ENCODE data around the gene CALCOCO2. TPM values are rescaled to one million over a fixed set of nuclear protein-coding genes. Genes with fewer than 3 reads are reported as not detected.

The CALCOCO2 gene
- total and polyA plus RNA-seq, 2 of the 13 experiments (the other 11 are each of a cell fraction or from before 2014, with no cell fraction given) = 72.9 to 111 TPM

DNA sequence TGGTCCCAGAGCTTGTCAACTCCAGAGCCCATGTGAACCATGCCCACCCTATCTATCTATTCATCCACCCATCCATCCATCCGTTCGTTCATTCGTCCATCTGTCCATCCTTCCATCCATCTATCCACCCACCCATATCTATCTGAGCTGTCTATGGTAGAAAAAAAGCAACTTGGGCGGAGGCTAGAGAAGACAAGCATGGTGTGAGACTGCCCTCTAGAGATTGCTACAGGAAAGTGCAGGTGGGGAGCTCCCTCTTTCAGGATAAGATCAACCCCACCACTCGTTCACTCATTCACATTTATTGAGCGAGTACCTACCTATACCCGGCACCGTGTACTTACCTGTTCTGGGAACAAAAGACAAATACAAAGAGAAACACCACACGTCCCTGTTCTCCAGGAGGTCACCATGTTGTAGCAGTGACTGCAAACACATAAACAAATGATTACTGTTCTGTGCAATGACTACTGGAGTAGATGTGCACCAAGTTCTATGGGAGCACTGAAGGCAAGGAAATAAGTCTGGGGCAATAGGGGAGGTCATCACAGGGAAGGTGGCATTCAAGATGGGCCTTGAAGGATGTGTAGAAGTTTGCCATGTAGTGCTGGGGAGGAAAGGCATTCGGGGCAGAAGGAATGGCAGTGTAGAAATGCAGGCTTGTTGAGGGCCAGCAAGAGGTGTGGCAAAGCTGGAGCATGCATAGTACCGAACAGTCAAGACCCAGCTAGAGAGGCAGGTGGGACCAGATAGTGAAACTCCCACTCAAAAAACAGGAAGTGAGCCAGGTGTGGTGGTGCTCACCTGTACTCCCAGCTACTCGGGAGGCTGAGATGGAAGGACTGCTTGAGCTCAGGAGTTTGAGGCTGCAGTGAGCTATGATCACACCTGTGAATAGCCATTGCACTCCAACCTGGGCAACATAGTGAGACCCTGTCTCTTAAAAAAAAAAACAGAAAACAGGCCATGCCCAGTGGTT lies 48.4 kb downstream of the CALCOCO2 start (continued):
- TF ChIP-seq, protein P1, sequence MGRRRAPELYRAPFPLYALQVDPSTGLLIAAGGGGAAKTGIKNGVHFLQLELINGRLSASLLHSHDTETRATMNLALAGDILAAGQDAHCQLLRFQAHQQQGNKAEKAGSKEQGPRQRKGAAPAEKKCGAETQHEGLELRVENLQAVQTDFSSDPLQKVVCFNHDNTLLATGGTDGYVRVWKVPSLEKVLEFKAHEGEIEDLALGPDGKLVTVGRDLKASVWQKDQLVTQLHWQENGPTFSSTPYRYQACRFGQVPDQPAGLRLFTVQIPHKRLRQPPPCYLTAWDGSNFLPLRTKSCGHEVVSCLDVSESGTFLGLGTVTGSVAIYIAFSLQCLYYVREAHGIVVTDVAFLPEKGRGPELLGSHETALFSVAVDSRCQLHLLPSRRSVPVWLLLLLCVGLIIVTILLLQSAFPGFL (CRISPR knock-in tag; IDR thresholded peaks at IDR 0.05) = no peak
- no peak for TF ChIP-seq ZNF558 (CRISPR knock-in tag; IDR thresholded peaks at IDR 0.05; ENCODE audit: borderline replicate concordance)
- TF ChIP-seq SIN3A (IDR thresholded peaks at IDR 0.05; ENCODE audit: borderline replicate concordance, low read depth, low read length) = no peak
- TF ChIP-seq ZNF143 (CRISPR knock-in tag; IDR thresholded peaks at IDR 0.05) = no peak
- TF ChIP-seq, protein P2, sequence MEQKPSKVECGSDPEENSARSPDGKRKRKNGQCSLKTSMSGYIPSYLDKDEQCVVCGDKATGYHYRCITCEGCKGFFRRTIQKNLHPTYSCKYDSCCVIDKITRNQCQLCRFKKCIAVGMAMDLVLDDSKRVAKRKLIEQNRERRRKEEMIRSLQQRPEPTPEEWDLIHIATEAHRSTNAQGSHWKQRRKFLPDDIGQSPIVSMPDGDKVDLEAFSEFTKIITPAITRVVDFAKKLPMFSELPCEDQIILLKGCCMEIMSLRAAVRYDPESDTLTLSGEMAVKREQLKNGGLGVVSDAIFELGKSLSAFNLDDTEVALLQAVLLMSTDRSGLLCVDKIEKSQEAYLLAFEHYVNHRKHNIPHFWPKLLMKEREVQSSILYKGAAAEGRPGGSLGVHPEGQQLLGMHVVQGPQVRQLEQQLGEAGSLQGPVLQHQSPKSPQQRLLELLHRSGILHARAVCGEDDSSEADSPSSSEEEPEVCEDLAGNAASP (CRISPR knock-in tag; IDR thresholded peaks at IDR 0.05; ENCODE audit: borderline replicate concordance) = 0 out of 2 replicates have a peak, but pooled peaks have one; percentile 23
- TF ChIP-seq, protein P3, sequence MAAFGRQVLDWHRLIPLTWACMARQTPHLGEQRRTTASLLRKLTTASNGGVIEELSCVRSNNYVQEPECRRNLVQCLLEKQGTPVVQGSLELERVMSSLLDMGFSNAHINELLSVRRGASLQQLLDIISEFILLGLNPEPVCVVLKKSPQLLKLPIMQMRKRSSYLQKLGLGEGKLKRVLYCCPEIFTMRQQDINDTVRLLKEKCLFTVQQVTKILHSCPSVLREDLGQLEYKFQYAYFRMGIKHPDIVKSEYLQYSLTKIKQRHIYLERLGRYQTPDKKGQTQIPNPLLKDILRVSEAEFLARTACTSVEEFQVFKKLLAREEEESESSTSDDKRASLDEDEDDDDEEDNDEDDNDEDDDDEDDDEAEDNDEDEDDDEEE (CRISPR knock-in tag; IDR thresholded peaks at IDR 0.05) = no peak
- TF ChIP-seq, protein P4, sequence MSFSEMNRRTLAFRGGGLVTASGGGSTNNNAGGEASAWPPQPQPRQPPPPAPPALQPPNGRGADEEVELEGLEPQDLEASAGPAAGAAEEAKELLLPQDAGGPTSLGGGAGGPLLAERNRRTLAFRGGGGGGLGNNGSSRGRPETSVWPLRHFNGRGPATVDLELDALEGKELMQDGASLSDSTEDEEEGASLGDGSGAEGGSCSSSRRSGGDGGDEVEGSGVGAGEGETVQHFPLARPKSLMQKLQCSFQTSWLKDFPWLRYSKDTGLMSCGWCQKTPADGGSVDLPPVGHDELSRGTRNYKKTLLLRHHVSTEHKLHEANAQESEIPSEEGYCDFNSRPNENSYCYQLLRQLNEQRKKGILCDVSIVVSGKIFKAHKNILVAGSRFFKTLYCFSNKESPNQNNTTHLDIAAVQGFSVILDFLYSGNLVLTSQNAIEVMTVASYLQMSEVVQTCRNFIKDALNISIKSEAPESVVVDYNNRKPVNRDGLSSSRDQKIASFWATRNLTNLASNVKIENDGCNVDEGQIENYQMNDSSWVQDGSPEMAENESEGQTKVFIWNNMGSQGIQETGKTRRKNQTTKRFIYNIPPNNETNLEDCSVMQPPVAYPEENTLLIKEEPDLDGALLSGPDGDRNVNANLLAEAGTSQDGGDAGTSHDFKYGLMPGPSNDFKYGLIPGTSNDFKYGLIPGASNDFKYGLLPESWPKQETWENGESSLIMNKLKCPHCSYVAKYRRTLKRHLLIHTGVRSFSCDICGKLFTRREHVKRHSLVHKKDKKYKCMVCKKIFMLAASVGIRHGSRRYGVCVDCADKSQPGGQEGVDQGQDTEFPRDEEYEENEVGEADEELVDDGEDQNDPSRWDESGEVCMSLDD (CRISPR knock-in tag; IDR thresholded peaks at IDR 0.05; ENCODE audit: borderline replicate concordance) = no peak
- peak; percentile 22; the same call in 1 of the 2 replicates for TF ChIP-seq ZNF317 (CRISPR knock-in tag; IDR thresholded peaks at IDR 0.05)
- no peak for TF ChIP-seq CHD4 (IDR thresholded peaks at IDR 0.05; ENCODE audit: borderline replicate concordance, low read length)
- no peak for TF ChIP-seq ZBTB38 (CRISPR knock-in tag; IDR thresholded peaks at IDR 0.05)
- TF ChIP-seq, protein P5, sequence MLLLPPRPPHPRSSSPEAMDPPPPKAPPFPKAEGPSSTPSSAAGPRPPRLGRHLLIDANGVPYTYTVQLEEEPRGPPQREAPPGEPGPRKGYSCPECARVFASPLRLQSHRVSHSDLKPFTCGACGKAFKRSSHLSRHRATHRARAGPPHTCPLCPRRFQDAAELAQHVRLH (CRISPR knock-in tag; IDR thresholded peaks at IDR 0.05; ENCODE audit: borderline replicate concordance, low read depth) = peak; percentile 50; the same call in 1 of the 2 replicates
- no peak for TF ChIP-seq ZSCAN29 (CRISPR knock-in tag; conservative IDR thresholded peaks at IDR 0.05)
- no peak for TF ChIP-seq ZZZ3 (CRISPR knock-in tag; IDR thresholded peaks at IDR 0.05; ENCODE audit: borderline replicate concordance)
- peak; percentile 63; the same call in 1 of the 2 replicates for TF ChIP-seq SP4 (CRISPR knock-in tag; IDR thresholded peaks at IDR 0.05)
- no peak for TF ChIP-seq HNF4G (IDR thresholded peaks at IDR 0.05; ENCODE audit: borderline replicate concordance, low read depth, low read length)
- no peak for TF ChIP-seq HNF4G (CRISPR knock-in tag; IDR thresholded peaks at IDR 0.05; ENCODE audit: borderline replicate concordance, low read depth)
- TF ChIP-seq PRMT3 (CRISPR knock-in tag; IDR thresholded peaks at IDR 0.05; ENCODE audit: borderline replicate concordance, low read depth) = no peak
- TF ChIP-seq KLF13 (CRISPR knock-in tag; IDR thresholded peaks at IDR 0.05) = no peak
- peak; percentile 49; the same call in 1 of the 2 replicates for TF ChIP-seq BORCS8-MEF2B (CRISPR knock-in tag; IDR thresholded peaks at IDR 0.05)
- TF ChIP-seq ZNF446 (CRISPR knock-in tag; IDR thresholded peaks at IDR 0.05) = no peak
